ENCODE data around the gene ASAP3.

DNA sequence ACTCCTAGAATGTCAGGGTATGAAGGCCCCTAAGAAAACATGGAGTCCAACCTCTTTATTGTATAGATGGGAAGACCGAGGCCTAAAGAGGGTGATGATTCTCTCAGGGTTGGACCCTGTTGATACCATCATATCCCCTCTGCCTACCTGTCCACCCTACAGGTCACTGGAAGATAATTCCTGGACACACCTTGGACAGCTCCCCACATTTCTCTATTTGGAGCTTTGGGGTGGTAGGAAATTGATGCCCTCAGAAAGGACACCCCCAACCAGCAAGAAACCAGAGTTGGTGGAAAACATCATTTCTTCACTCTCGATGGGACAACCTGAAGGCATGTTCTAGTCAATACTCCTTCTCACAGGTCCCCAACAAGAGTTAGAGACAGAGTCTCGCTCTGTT is 56.4 kb downstream of the ASAP3 start:
- TF ChIP-seq, protein P1, sequence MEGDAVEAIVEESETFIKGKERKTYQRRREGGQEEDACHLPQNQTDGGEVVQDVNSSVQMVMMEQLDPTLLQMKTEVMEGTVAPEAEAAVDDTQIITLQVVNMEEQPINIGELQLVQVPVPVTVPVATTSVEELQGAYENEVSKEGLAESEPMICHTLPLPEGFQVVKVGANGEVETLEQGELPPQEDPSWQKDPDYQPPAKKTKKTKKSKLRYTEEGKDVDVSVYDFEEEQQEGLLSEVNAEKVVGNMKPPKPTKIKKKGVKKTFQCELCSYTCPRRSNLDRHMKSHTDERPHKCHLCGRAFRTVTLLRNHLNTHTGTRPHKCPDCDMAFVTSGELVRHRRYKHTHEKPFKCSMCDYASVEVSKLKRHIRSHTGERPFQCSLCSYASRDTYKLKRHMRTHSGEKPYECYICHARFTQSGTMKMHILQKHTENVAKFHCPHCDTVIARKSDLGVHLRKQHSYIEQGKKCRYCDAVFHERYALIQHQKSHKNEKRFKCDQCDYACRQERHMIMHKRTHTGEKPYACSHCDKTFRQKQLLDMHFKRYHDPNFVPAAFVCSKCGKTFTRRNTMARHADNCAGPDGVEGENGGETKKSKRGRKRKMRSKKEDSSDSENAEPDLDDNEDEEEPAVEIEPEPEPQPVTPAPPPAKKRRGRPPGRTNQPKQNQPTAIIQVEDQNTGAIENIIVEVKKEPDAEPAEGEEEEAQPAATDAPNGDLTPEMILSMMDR (conservative IDR thresholded peaks at IDR 0.05), result no peak
- TF ChIP-seq EZH2 (IDR thresholded peaks at IDR 0.05; ENCODE audit: low read depth), result no peak
